Hematopoietic multipotent progenitor cell treated with erythropoietin and hydrocortisone succinate and interleukin-3 and kit ligand, for 8 days (in vitro differentiated cells): Measurements from ENCODE around the gene ZNF514.

Experiments
- DNase-seq: peaks from one replicate; pipeline ENCODE4 v3.0.0-alpha.2; 2015

The ZNF514 gene

GRCh38 chr2:95159690-95160449 is at the start of gene ZNF514:
TSS of gene ZNF514 (minus strand) at chr2:95159848. CDS start at chr2:95153253, 6,595 bp downstream.
- DNase-seq: peak; percentile 72

- no peak for DNase-seq
These were observed 48.5 kb upstream of the ZNF514 start for GRCh38 chr2:95208106-95208505.

GRCh38 chr2:95207111-95207961 is 47.7 kb upstream of the ZNF514 start, which contains the start of gene ZNF892:
TSS of gene ZNF892 (plus strand) at chr2:95207521. CDS start at chr2:95207816, 295 bp downstream.
- peak; percentile 86 for DNase-seq

- DNase-seq: no peak
These were observed 46.4 kb upstream of the ZNF514 start for GRCh38 chr2:95206096-95206495.

- DNase-seq: no peak
These were observed 44.7 kb upstream of the ZNF514 start for GRCh38 chr2:95204396-95204795.

GRCh38 chr2:95203911-95204310 is 44.3 kb upstream of the ZNF514 start:
- no peak for DNase-seq

GRCh38 chr2:95192956-95193355 is 33.3 kb upstream of the ZNF514 start:
- peak; percentile 29 for DNase-seq

- DNase-seq: no peak
These were observed 26.3 kb upstream of the ZNF514 start for GRCh38 chr2:95185973-95186372.

GRCh38 chr2:95185197-95185596 is 25.5 kb upstream of the ZNF514 start:
- DNase-seq: no peak

- DNase-seq: no peak
These were observed 22.1 kb upstream of the ZNF514 start for GRCh38 chr2:95181774-95182173.

- DNase-seq: no peak
These were observed 19.8 kb upstream of the ZNF514 start for GRCh38 chr2:95179451-95179850.

- no peak for DNase-seq
These were observed 14.4 kb upstream of the ZNF514 start for GRCh38 chr2:95174031-95174542.

GRCh38 chr2:95171902-95172301 is 12.3 kb upstream of the ZNF514 start:
- no peak for DNase-seq

- no peak for DNase-seq
These were observed 6.6 kb upstream of the ZNF514 start for GRCh38 chr2:95166065-95166763.

GRCh38 chr2:95165371-95166064 is 5.9 kb upstream of the ZNF514 start, which contains the start of gene ZNF2:
TSS of gene ZNF2 (plus strand) at chr2:95165809. CDS start at chr2:95176227, 10,418 bp downstream.
- peak; percentile 98 for DNase-seq

- DNase-seq: no peak
These were observed 5.4 kb upstream of the ZNF514 start for GRCh38 chr2:95165030-95165370.

- peak; percentile 51 for DNase-seq
These were observed 593 bp downstream of the ZNF514 start for GRCh38 chr2:95158891-95159619.

- DNase-seq: no peak
These were observed 1.2 kb downstream of the ZNF514 start for GRCh38 chr2:95158441-95158840.

- no peak for DNase-seq
These were observed 10.2 kb downstream of the ZNF514 start for GRCh38 chr2:95149397-95149984.

- no peak for DNase-seq
These were observed 15.8 kb downstream of the ZNF514 start for GRCh38 chr2:95143838-95144237.

GRCh38 chr2:95138702-95139101 is 20.9 kb downstream of the ZNF514 start:
- DNase-seq: no peak
